Activated B cell treated with CpG ODN at 0.5 μM for 24 hours (primary cell): ENCODE measurements around the gene HDAC9. TPM values are rescaled to one million over a fixed set of nuclear protein-coding genes. Genes with fewer than 3 reads are reported as not detected.

Experiments
- ATAC-seq: fragments of 200-7000 bp; cut with Tn5 transposase; one replicate; pipeline ENCODE4 v1.10.0; 2021; ENCODE audit warnings: low read depth, mild to moderate bottlenecking, moderate library complexity
- CTCF ChIA-PET: fragments of 350-600 bp; sonication (Branson Sonifier 250); formaldehyde crosslinking; loops from one replicate; lab custom pipeline; 2021; ENCODE audit warnings: antibody characterized with exemption; lab: Charles Lee
- POLR2A ChIA-PET: fragments of 350-600 bp; sonication (Branson Sonifier 250); formaldehyde crosslinking; loops from one replicate; lab custom pipeline; 2021; ENCODE audit warnings: antibody characterized with exemption; lab: Charles Lee
- DNase-seq: peaks from one replicate; pipeline ENCODE4 v3.0.0; 2022
- H3K27ac Mint-ChIP-seq: one replicate; pipeline ENCODE4 v1.8.0; 2020; ENCODE audit warnings: mixed read lengths
- H3K27me3 Mint-ChIP-seq: one replicate; pipeline ENCODE4 v1.8.0; 2021; ENCODE audit warnings: mixed read lengths
- H3K36me3 Mint-ChIP-seq: one replicate; pipeline ENCODE4 v1.8.0; 2021; ENCODE audit warnings: low read depth, mixed read lengths
- H3K4me1 Mint-ChIP-seq: one replicate; pipeline ENCODE4 v1.8.0; 2021; ENCODE audit warnings: mixed read lengths
- H3K4me3 Mint-ChIP-seq: one replicate; pipeline ENCODE4 v1.8.0; 2020; ENCODE audit warnings: mild to moderate bottlenecking, mixed read lengths
- H3K9me3 Mint-ChIP-seq: one replicate; pipeline ENCODE4 v1.8.0; 2020; ENCODE audit warnings: mixed read lengths
- intact Hi-C: fragments of 100-400 bp; cut with micrococcal nuclease; formaldehyde crosslinking; loops from one replicate; pipeline ENCODE4 v1.15.1; 2024
- total RNA-seq: library from RNA; stranded (reverse); gene quantifications from 2 replicates; pipeline ENCODE4 v1.2.3, GENCODE V29; 2022
- TF ChIP-seq, protein P1 (sequence below): fragments of 200-600 bp; IDR thresholded peaks from one replicate; pipeline ENCODE4 v1.8.0; 2022; ENCODE audit warnings: antibody characterized with exemption, mild to moderate bottlenecking

HDAC9 gene
- total RNA-seq, 1 donor from 2014 or later, result 149 TPM

DNA sequence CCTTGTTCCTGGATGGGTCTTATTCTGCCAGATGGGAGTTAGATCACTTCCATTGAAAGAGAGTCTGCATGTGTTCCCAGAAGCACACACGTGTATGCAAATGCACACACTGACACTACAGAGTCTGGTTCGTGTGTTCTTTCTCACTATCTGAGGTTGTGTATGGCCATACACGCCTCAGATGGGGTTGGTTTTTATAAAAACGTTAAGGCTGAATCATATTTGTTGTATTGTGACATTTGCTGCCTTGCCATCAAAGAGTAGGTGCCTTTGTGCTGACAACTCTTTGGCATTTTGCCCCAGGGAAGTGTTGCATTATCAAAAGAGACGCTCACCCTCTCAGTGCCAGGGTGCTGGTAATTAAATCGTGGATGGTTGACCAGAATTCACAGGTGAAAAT is 37.7 kb upstream of the HDAC9 start:
- Mint-ChIP-seq H3K4me1 (peaks cover 34% of the 10 kb centered on the region), H3K9me3 (no peaks in the 10 kb centered on the region), H3K27me3 (no peaks in the 10 kb centered on the region), H3K4me3 (no peak overlapping the region), H3K27ac (no peak overlapping the region), H3K36me3 (no peaks in the 10 kb centered on the region)
- ChIA-PET POLR2A (interaction anchor here (0.8 kb wide), 1 partner anchor 1203 kb away, joined by 3 read pairs; no protein-coding TSS in a partner anchor), CTCF (interaction anchor here (1.1 to 2.1 kb wide), 3 partner anchors 12 to 114 kb away, joined by 3 to 5 read pairs (median 3); no protein-coding TSS in a partner anchor)
- no peak for ATAC-seq
- TF ChIP-seq, protein P1, sequence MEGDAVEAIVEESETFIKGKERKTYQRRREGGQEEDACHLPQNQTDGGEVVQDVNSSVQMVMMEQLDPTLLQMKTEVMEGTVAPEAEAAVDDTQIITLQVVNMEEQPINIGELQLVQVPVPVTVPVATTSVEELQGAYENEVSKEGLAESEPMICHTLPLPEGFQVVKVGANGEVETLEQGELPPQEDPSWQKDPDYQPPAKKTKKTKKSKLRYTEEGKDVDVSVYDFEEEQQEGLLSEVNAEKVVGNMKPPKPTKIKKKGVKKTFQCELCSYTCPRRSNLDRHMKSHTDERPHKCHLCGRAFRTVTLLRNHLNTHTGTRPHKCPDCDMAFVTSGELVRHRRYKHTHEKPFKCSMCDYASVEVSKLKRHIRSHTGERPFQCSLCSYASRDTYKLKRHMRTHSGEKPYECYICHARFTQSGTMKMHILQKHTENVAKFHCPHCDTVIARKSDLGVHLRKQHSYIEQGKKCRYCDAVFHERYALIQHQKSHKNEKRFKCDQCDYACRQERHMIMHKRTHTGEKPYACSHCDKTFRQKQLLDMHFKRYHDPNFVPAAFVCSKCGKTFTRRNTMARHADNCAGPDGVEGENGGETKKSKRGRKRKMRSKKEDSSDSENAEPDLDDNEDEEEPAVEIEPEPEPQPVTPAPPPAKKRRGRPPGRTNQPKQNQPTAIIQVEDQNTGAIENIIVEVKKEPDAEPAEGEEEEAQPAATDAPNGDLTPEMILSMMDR, result no peak
- intact Hi-C loops, result loop anchor here (2.0 to 5.0 kb wide), 2 partner anchors 13 to 36 kb away; no protein-coding TSS in a partner anchor
- no peak for DNase-seq

DNA sequence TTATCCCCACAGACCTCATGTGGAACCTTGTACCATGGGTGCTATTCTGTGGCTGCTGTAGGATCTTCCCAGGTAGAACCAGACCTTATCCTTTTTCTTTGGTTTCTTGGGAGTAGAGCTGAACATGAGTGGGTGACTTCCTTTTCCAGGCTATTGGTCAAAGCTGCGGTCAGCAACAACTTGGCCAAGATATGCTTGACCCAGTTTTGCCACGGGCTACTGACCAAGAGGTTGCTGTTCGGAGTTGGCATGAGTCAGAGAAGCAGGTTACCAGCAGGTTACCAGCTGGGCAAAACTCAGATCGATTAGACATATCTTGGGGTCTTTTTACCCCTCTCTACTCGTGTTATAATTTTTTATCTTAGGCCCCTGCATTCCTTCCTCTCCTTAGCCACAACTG is 36.7 kb upstream of the HDAC9 start:
- no peaks in the 10 kb centered on the region for H3K9me3 Mint-ChIP-seq
- peak overlapping the region; percentile 41 for H3K27ac Mint-ChIP-seq
- POLR2A ChIA-PET, result no interaction called here
- H3K4me1 Mint-ChIP-seq, result peaks cover 34% of the 10 kb centered on the region
- H3K36me3 Mint-ChIP-seq, result no peaks in the 10 kb centered on the region
- H3K4me3 Mint-ChIP-seq, result no peak overlapping the region
- TF ChIP-seq, protein P1, result no peak
- CTCF ChIA-PET, result interaction anchor here (1.2 to 2.1 kb wide), 2 partner anchors 11 to 101 kb away, joined by 3 to 5 read pairs; no protein-coding TSS in a partner anchor
- intact Hi-C loops, result loop anchor here (2.0 to 5.0 kb wide), 2 partner anchors 14 to 37 kb away; no protein-coding TSS in a partner anchor
- DNase-seq, result no peak
- no peaks in the 10 kb centered on the region for H3K27me3 Mint-ChIP-seq
- ATAC-seq, result peak; percentile 18

DNA sequence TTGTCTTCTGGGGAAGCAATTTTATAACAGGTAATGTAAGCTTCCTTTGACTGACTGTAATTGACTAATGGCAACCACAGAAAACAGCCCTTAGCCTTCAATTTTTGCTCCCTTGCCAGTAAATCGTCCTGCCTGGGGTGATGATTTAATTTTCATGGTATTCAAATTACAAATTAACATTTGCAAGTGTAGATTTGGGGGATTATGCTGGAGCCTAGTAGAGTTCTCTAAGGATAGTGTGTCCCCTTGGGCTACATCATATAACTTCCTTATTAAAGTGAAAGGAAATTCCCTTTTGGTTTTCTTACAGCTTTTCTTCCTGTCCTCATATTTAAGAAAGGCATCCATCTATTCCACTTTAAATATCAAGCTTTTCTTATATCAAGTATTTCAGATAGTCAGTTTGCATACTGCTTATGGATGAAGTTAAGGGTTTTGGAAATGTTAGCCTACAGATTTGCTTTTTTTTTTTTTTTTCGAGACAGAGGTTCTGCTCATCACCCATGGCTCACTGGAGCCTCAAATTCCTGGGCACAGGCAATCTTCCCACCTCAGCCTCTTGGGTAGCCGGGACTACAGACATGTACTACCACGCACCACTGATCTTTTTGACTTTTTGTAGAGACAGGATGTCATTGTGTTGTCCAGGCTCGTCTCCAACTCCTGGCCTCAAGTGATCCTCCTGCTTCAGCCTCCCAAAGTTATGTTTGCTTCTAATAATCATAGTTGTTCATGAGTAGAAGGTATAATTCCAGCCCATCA is 35.9 kb upstream of the HDAC9 start:
- no peak for ATAC-seq
- ChIA-PET CTCF (interaction anchor here (1.2 to 2.1 kb wide), 2 partner anchors 10 to 102 kb away, joined by 3 to 5 read pairs; no protein-coding TSS in a partner anchor), POLR2A (interaction anchor here (0.6 to 0.7 kb wide), 2 partner anchors 67 to 1205 kb away, joined by 5 to 9 read pairs; no protein-coding TSS in a partner anchor)
- Mint-ChIP-seq H3K27ac (peak overlapping the region; percentile 66), H3K9me3 (no peaks in the 10 kb centered on the region), H3K36me3 (no peaks in the 10 kb centered on the region), H3K27me3 (no peaks in the 10 kb centered on the region), H3K4me3 (no peak overlapping the region), H3K4me1 (peaks cover 35% of the 10 kb centered on the region)
- intact Hi-C loops, result loop anchor here (2.0 to 5.0 kb wide), 2 partner anchors 15 to 37 kb away; no protein-coding TSS in a partner anchor
- DNase-seq, result no peak
- TF ChIP-seq, protein P1, result no peak

DNA sequence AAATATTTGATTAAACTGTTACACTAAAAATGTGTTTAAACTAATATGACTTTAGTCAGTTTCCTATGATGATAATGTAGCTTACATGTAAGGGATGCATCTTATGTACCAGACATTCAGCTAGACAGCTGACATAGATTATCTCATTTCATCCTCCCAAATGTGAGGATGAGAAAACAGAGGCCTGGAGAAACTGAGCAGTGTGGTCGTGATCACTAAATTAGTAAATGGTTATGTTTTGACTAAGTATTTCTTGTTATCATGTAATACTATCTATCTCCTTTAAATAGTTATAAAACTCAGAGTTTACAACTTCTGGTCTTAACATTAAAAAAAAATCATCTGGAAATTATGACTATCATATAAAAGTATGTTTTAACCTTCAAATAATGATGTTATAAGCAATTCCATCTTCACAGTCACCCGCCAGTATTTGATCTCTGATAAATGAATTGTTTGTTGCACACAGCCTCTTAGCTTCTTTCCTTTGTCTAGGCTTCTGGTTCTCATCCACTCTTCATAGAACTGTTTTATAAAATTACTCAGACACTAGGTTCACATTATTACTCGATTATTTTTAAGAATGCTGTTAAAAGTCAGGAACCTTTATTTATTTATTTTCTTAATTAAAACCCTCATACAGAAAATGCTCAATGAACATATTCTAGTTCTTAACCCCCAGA is 33.6 kb upstream of the HDAC9 start:
- H3K27me3 Mint-ChIP-seq, result no peaks in the 10 kb centered on the region
- intact Hi-C loops, result loop anchor here (1.0 kb wide), 1 partner anchor 7 kb away; no protein-coding TSS in a partner anchor
- ATAC-seq (no peak), DNase-seq (no peak)
- no peaks in the 10 kb centered on the region for H3K36me3 Mint-ChIP-seq
- no peak overlapping the region for H3K4me3 Mint-ChIP-seq
- ChIA-PET POLR2A (no interaction called here), CTCF (no interaction called here)
- no peak overlapping the region for H3K27ac Mint-ChIP-seq
- TF ChIP-seq, protein P1, result no peak
- H3K9me3 Mint-ChIP-seq, result no peaks in the 10 kb centered on the region
- peaks cover 43% of the 10 kb centered on the region for H3K4me1 Mint-ChIP-seq
